Astrocyte (in vitro differentiated cells and primary cell): ENCODE results near the gene ROPN1B. TPM values are rescaled to one million over a fixed set of nuclear protein-coding genes. Genes with fewer than 3 reads are reported as not detected.
"Not testable (repeated sequence)": the region's sequence is repeated elsewhere in the genome, so short reads cannot be mapped to it uniquely, and the experiment has no call there.

Experiments
- DNase-seq: peaks from one replicate; pipeline ENCODE4 v3.0.0-alpha.2; 2010; ENCODE audit warnings: low read depth
- FAIRE-seq: peaks from 2 replicates; lab custom pipeline; 2011; peaks lifted over from hg19 to GRCh38; lab: Jason Lieb, UNC
- H2AFZ ChIP-seq: 2 replicates; pipeline ENCODE4 v1.6.0; 2012; ENCODE audit warnings: low read depth, low read length, inconsistent platforms
- H3K27ac ChIP-seq: 2 replicates; pipeline ENCODE4 v1.5.1; 2011; ENCODE audit warnings: low read depth, low read length, inconsistent platforms
- H3K27me3 ChIP-seq: 2 replicates; pipeline ENCODE4 v1.6.0; 2011; ENCODE audit warnings: low read length, inconsistent platforms; ENCODE audit not compliant: insufficient read depth
- H3K36me3 ChIP-seq: 2 replicates; pipeline ENCODE4 v1.5.1; 2011; ENCODE audit warnings: low read length, inconsistent platforms; ENCODE audit not compliant: insufficient read depth
- H3K4me1 ChIP-seq: 2 replicates; pipeline ENCODE4 v1.5.1; 2011; ENCODE audit warnings: low read length, inconsistent platforms; ENCODE audit not compliant: insufficient read depth
- H3K4me2 ChIP-seq: 2 replicates; pipeline ENCODE4 v1.6.0; 2012; ENCODE audit warnings: low read length, inconsistent platforms
- H3K4me3 ChIP-seq: 2 replicates; pipeline ENCODE4 v1.5.1; 2011; ENCODE audit warnings: low read depth, mild to moderate bottlenecking, low read length, inconsistent platforms; ENCODE audit not compliant: insufficient read depth
- H3K79me2 ChIP-seq: 2 replicates; pipeline ENCODE4 v1.6.0; 2012; ENCODE audit warnings: mild to moderate bottlenecking, low read length, inconsistent platforms; ENCODE audit not compliant: insufficient read depth
- H3K9ac ChIP-seq: 2 replicates; pipeline ENCODE4 v1.6.0; 2012; ENCODE audit warnings: mild to moderate bottlenecking, low read length, inconsistent platforms
- H3K9me3 ChIP-seq: 2 replicates; pipeline ENCODE4 v1.5.1; 2012; ENCODE audit warnings: low read depth, mild to moderate bottlenecking, low read length, inconsistent platforms; ENCODE audit not compliant: insufficient read depth
- H4K20me1 ChIP-seq: 2 replicates; pipeline ENCODE4 v1.6.0; 2012; ENCODE audit warnings: low read length, inconsistent platforms; ENCODE audit not compliant: insufficient read depth
- H3K27ac Mint-ChIP-seq: one replicate; pipeline ENCODE4 v1.8.0; 2021; ENCODE audit warnings: mild to moderate bottlenecking, mixed read lengths; ENCODE audit not compliant: unreplicated experiment
- H3K27me3 Mint-ChIP-seq: one replicate; pipeline ENCODE4 v1.8.0; 2021; ENCODE audit warnings: low read depth, mixed read lengths; ENCODE audit not compliant: unreplicated experiment
- H3K36me3 Mint-ChIP-seq: one replicate; pipeline ENCODE4 v1.8.0; 2021; ENCODE audit warnings: low read depth, mixed read lengths; ENCODE audit not compliant: unreplicated experiment
- H3K4me1 Mint-ChIP-seq: one replicate; pipeline ENCODE4 v1.8.0; 2021; ENCODE audit warnings: low read depth, mixed read lengths; ENCODE audit not compliant: unreplicated experiment
- H3K4me3 Mint-ChIP-seq: one replicate; pipeline ENCODE4 v1.8.0; 2021; ENCODE audit warnings: mild to moderate bottlenecking, moderate library complexity, mixed read lengths; ENCODE audit not compliant: unreplicated experiment
- H3K9me3 Mint-ChIP-seq: one replicate; pipeline ENCODE4 v1.8.0; 2021; ENCODE audit warnings: mild to moderate bottlenecking, mixed read lengths; ENCODE audit not compliant: unreplicated experiment
- total RNA-seq: library from RNA; stranded (reverse); gene quantifications from 2 replicates; pipeline ENCODE4 v1.2.1, GENCODE V29; 2021
- TF ChIP-seq, protein P1 (sequence below): IDR thresholded peaks from 2 replicates; pipeline ENCODE4 v1.5.1; 2011; ENCODE audit warnings: low read depth, mild to moderate bottlenecking, inconsistent platforms, low read length, moderate library complexity; ENCODE audit not compliant: insufficient read depth

The ROPN1B gene
- total RNA-seq, 1 donor from 2014 or later, result not detected

DNA sequence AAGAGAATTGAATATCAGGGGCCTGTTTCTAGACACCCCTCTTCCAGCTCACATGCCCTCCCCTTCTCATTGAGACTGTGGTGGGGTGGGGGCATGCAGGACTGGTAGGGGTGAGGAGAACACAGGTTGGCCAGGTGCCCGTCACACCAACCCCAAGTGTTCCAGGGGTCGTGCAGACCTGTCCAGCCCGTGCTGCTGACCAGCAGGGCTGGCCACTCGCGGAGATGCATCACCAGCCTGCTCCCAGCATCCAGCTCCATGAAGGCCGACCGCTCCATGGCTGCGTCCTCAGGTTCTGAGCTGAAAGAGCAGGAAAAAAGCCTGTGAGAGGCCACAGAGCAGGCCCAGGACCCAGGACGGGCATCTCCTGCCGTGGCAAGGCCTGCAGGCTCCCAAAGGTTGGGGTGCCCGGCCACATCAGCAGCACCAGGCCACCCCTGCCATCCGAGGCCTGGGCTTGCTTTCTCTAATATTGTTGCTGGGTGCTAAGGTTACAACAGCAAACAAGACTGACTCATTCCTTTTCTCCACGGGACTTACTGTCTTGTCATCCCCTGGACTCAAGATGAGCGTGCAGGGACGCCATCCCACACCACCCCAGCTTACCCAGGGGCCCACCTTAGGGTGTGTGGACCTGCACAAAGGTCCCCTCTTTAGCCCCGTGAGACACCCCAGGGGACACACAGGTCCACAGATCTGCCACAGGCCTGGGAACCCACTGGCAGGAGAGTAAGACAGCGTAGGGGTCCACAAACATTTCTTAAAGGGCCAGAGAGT, 35.4 kb upstream of the ROPN1B start:
- not testable (repeated sequence) for H3K36me3 ChIP-seq, H3K9me3 ChIP-seq, H3K27me3 ChIP-seq, FAIRE-seq, H3K27ac ChIP-seq, H3K4me3 ChIP-seq, H3K4me2 ChIP-seq, H3K4me1 Mint-ChIP-seq, H3K79me2 ChIP-seq, H3K4me1 ChIP-seq, H3K36me3 Mint-ChIP-seq, H3K9me3 Mint-ChIP-seq, DNase-seq, H2AFZ ChIP-seq, H3K4me3 Mint-ChIP-seq, H3K27me3 Mint-ChIP-seq, H3K9ac ChIP-seq, H4K20me1 ChIP-seq
- peak overlapping the region; percentile 55 for H3K27ac Mint-ChIP-seq

DNA sequence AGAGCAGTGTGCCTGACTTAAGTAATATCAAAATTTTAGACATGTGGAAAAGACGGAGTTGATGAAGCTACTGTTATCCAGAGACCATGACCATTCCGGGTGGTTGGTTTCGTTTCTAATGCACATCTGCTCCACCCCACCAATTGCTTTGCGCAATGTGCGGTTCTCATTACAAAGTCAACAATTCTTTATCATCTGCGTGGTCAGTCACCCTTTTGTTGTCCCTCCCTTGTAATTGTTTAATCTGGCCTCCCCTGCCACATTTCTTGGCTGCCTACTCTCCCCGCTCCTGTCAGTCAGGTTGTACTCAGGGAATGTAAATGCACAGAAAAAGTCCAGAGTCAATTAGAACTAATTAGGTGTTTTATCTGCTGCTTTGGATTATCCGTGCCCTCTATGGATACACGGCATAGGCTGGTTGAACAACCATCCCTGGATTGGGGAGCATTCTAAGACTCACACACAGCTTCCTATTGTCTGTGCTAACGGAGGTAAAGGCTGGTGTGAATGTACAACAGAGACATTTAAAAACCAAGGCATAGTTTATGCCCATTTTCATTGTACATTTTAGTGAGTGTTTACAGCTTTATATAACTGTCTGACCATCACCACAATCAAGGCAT, 33.6 kb upstream of the ROPN1B start:
- not testable (repeated sequence) for H3K9me3 ChIP-seq, H3K9me3 Mint-ChIP-seq, H3K27ac Mint-ChIP-seq, H3K4me1 ChIP-seq, H3K4me3 ChIP-seq, H3K27me3 Mint-ChIP-seq, H3K9ac ChIP-seq, H3K36me3 Mint-ChIP-seq, H2AFZ ChIP-seq, H3K27me3 ChIP-seq, H3K79me2 ChIP-seq, H3K4me3 Mint-ChIP-seq, H3K36me3 ChIP-seq, H3K27ac ChIP-seq, H4K20me1 ChIP-seq, H3K4me1 Mint-ChIP-seq
- DNase-seq (peak; percentile 68), FAIRE-seq (peak; percentile 26)
- peak overlapping the region; percentile 25 for H3K4me2 ChIP-seq

DNA sequence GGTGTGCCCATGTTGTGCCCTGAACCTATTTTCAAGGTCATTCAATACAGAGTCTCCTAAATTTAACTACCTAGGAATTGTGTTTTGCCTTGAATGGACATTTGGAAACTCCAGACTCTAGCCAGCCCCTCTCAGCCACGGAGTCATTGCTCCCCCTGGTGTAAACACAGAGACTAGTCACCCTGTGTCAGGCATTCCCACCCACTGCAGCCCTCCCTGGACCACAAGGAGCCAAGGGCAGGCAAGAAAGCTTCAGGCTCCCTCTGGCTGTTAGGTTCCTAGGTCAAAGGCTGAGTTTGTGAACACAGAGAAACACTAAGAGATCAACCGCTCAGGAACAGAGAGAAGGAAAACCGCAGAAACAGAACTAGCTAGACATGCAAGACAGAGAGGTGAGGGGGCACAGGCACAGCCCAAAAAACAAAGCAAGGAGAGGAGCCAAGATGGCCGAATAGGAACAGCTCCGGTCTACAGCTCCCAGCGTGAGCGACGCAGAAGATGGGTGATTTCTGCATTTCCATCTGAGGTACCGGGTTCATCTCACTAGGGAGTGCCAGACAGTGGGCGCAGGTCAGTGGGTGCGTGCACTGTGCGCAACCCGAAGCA, 32.7 kb upstream of the ROPN1B start:
- H3K79me2 ChIP-seq, DNase-seq, H3K27me3 ChIP-seq, H3K27ac Mint-ChIP-seq, H2AFZ ChIP-seq, H3K36me3 Mint-ChIP-seq, H3K9ac ChIP-seq, H3K27me3 Mint-ChIP-seq, H3K36me3 ChIP-seq, H3K4me3 ChIP-seq, H4K20me1 ChIP-seq, H3K27ac ChIP-seq, H3K4me1 Mint-ChIP-seq, H3K4me1 ChIP-seq, H3K4me3 Mint-ChIP-seq, H3K9me3 ChIP-seq, H3K9me3 Mint-ChIP-seq, FAIRE-seq, H3K4me2 ChIP-seq: not testable (repeated sequence)
- TF ChIP-seq, protein P1, sequence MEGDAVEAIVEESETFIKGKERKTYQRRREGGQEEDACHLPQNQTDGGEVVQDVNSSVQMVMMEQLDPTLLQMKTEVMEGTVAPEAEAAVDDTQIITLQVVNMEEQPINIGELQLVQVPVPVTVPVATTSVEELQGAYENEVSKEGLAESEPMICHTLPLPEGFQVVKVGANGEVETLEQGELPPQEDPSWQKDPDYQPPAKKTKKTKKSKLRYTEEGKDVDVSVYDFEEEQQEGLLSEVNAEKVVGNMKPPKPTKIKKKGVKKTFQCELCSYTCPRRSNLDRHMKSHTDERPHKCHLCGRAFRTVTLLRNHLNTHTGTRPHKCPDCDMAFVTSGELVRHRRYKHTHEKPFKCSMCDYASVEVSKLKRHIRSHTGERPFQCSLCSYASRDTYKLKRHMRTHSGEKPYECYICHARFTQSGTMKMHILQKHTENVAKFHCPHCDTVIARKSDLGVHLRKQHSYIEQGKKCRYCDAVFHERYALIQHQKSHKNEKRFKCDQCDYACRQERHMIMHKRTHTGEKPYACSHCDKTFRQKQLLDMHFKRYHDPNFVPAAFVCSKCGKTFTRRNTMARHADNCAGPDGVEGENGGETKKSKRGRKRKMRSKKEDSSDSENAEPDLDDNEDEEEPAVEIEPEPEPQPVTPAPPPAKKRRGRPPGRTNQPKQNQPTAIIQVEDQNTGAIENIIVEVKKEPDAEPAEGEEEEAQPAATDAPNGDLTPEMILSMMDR, result peak; percentile 16

DNA sequence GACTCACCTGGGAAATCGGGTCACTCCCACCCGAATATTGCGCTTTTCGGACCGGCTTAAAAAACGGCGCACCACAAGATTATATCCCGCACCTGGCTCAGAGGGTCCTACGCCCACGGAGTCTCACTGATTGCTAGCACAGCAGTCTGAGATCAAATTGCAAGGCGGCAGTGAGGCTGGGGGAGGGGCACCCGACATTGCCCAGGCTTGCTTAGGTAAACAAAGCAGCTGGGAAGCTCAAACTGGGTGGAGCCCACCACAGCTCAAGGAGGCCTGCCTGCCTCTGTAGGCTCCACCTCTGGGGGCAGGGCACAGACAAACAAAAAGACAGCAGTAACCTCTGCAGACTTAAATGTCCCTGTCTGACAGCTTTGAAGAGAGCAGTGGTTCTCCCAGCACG, 32.1 kb upstream of the ROPN1B start:
- H3K4me1 ChIP-seq, H3K79me2 ChIP-seq, H3K4me3 ChIP-seq, H4K20me1 ChIP-seq, DNase-seq, H3K27me3 ChIP-seq, H3K9me3 ChIP-seq, H3K27me3 Mint-ChIP-seq, H2AFZ ChIP-seq, H3K4me2 ChIP-seq, H3K9me3 Mint-ChIP-seq, H3K4me1 Mint-ChIP-seq, H3K9ac ChIP-seq, FAIRE-seq, H3K27ac Mint-ChIP-seq, H3K36me3 ChIP-seq, H3K27ac ChIP-seq, H3K4me3 Mint-ChIP-seq, H3K36me3 Mint-ChIP-seq: not testable (repeated sequence)

DNA sequence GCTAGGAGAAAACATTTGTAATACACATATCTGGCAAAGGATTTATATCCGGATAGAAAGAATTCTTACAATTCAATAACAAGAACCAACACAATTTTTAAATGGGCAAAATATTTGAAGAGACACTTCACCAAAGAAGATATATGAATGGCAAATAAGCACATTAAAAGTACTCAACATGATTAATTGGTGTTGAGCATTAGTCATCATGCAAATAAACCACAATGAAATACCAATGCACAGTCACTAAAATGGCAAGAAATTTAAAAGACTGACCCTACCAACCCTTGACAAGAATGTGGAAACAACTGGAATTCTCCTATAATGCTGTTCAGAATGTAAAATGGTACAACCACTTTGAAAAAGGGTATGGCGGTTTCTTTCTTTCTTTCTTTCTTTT, 21.2 kb upstream of the ROPN1B start:
- H3K79me2 ChIP-seq, H3K4me3 Mint-ChIP-seq, H3K9ac ChIP-seq, H4K20me1 ChIP-seq, H3K36me3 Mint-ChIP-seq, H3K27ac Mint-ChIP-seq, H3K4me3 ChIP-seq, H3K27ac ChIP-seq, H2AFZ ChIP-seq, H3K27me3 Mint-ChIP-seq, H3K9me3 Mint-ChIP-seq, H3K4me1 ChIP-seq, H3K36me3 ChIP-seq, H3K4me2 ChIP-seq, H3K9me3 ChIP-seq, H3K27me3 ChIP-seq: not testable (repeated sequence)
- peak; percentile 55 for DNase-seq
- FAIRE-seq, result peak; percentile 29
- peaks cover 13% of the 10 kb centered on the region for H3K4me1 Mint-ChIP-seq
